Jurkat, Clone E6-1 (cell line): ENCODE measurements around the gene ETV1.

ENCODE experiments used
- DNase-seq: peaks from one replicate; pipeline ENCODE4 v3.0.0-alpha.2; 2011; ENCODE audit warnings: low read depth, low spot score
- H3K4me3 ChIP-seq: 2 replicates; pipeline ENCODE4 v1.5.1; 2011; ENCODE audit warnings: mild to moderate bottlenecking, low read length, control low read depth, moderate library complexity

The ETV1 gene

DNA sequence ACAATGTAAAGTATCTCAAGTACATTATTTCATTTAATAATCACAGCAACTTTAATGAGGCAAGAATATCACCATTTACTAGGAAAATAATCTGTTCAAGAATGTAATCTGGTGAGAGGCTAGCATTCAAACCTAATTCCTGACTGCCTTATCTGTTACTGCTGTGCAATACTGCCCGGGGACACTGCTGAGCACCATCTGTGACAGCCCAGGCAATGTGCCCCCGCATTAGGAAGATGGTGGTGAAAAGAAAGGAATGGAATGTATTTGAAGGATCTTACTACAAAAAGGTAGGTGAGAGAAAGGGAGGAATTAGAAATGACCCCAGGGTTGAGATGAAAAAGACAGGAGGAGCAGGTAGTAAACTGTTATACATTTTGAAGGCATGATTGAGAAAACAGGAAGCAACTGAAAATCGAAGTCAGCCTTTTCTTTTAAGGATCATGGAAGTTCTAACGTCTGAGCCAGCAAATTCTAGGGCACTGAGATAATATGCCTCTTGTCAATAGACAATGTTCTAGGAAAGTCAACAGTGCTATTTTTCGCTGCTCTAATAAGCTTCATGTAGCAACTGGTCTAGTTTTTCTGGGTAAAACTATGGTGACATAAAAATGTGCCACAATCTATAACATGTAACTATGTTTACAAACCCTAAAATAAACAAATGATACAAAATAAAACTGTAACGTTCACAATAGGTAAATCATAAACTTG lies 90.4 kb downstream of the ETV1 start:
- no peak overlapping the region for H3K4me3 ChIP-seq
- no peak for DNase-seq

DNA sequence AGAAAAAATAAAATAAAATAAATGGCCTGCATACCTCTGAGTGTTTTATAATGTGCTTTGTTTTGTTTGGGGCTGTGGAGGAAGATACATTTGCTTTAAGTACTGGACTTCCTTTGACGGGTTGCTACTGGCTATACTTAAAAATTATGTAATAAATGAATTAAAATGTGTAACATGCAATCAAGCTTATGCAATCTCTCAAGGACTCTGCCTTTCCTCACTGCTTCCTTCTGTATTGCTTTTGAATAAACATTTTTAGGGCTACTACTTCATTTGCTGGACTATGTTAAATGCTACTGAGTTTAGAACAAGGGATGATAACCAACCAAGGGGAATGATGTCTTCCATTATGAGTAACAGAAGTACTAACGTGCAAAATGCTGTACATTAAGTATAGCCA lies 91.6 kb downstream of the ETV1 start:
- DNase-seq = no peak
- H3K4me3 ChIP-seq = no peak overlapping the region

DNA sequence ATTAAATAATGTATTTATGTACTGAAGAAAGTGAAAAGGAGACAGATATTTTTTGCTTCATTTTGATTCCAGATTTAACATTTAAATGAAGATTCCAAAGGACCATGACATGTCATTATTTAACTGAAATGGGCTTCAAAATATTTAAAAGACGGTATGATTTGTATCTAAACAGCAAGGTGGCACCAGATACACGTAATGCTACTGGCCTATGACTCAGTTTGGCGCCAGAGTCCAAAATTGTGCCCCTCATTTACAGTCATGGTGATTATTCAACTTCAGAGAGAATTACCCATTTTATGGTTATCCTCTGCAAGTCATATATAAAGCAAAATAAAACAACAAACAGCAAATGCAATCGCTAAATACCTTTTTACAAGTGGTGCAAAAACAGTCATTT lies 94.5 kb downstream of the ETV1 start:
- H3K4me3 ChIP-seq = no peak overlapping the region
- DNase-seq = no peak

DNA sequence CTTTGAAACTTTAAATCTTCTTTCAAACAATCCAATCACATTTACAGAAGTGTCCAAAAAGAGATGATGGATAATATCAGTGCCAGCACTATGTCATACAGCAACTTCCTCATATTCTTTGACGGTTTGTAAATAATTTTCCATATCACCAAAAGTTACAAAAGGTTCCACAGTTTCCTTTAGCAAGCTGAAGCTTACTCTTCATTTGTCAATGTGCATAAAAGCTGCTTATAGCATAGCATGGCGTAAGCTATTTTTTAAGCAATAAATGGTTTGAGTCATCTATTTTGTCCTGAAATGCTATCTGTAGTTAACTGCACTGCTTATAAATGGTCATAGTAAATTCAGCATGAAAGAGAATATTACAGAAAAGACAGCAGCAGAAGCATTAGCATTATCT lies 95.1 kb downstream of the ETV1 start:
- H3K4me3 ChIP-seq = no peak overlapping the region
- no peak for DNase-seq

DNA sequence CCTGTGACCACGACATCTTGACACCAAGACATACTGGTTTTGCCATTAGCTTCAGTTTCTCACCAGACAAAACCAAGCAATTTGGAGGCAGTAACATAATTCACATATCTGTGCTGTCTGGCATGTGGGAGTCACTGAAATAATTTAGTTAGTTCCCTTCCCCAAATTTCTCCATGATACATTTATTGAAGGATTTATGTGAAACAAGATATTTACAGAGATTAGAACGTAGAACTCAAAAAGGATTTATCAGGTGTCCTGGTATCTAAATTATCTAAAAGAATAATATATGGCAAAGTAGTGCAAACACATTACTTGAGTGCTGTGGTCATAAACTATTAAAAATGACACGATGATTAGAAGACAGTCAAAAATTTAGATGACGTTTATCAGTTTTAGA lies 98.7 kb downstream of the ETV1 start:
- no peak overlapping the region for H3K4me3 ChIP-seq

DNA sequence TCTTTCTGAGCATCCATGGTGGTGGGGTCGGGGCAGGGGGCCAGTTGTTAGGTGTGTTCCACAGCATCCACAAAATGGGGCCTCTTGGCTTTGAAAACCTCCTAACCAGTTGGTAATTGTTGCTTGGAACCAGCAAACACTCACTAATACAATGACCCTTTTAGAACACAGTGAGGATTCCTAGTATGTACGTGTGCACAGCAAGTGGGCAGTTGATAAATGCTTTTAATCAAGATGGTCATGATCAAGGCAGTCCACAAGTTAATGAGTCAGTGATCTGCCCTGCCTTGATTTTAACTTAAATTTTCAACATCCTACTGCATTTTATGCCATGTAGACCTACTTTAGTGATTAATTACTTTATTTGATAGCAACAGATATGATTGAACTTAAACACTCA lies 103.1 kb downstream of the ETV1 start:
- no peak for DNase-seq
- no peak overlapping the region for H3K4me3 ChIP-seq

More for the DNA sequence above, 98.7 kb downstream of the ETV1 start:
- no peak for DNase-seq

DNA sequence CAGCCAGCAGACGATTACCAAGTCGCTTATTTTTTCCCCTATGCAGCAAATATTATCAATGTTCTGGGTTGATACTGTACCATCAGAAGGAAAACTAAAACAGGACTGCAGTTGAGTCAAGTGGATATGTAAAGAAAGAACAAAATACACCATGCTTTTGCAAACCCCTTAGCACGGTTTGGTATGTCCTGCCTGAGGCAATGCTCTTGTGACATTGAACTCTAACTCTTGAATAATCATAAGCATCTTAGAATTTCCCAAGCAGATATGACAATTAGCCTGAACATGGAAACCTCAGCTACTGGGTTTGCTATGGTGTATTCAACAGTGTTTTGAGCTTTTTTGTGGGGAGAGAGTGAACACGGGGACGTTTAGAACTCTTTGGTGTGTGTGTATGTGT lies 107.4 kb downstream of the ETV1 start:
- no peak for DNase-seq
- no peak overlapping the region for H3K4me3 ChIP-seq

DNA sequence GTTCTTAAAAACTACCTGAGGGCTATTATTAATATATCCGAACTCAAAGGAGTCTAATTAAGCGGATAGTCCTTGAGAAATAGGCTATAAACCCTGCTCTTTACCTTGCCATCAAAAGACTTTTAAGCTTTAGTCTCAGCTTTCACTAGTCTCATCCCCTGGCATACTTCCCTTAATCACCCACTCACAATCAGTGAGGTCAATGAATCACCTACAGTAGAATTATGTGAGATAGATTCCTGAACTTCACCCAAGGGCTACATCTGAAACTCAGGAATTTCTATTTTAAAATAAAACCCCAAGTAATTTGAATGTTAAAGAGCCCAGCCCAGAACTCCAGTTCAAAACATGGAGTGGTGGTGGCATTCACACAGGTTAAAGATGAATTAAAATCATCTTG lies 108.7 kb downstream of the ETV1 start:
- no peak overlapping the region for H3K4me3 ChIP-seq
- DNase-seq = no peak

DNA sequence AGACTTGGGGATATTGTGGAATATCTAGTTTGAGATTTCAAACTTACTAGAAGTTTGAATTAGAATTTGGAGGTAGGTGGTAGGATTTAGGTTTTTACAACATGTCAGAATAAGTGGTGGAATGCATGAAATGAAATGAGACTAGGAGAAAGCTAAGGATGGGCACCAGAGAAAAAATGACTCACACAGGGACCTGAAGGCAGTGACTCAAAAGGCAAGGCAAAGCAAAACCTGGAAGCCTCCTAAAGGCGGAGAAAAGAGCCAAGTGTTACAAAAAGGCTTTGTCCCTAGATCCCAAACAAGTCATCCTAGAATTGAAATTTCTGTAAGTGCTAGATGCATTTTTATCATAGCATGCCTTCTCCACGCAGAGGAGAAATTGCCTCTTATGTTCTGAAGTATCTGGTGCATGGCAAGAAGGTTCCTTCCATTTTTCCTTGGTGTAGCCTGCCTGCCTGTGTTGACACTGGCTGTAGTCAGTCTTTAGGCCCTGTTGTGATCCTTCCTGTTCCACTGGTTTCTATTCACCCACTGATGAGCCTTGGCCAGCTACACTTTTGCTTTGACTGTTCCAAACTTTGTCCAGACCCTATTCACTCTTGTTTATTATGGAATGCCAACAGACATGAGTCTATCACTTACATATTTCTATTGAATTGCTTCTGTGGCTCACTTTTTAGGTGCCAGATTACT lies 109.3 kb downstream of the ETV1 start:
- DNase-seq = no peak
- H3K4me3 ChIP-seq = no peak overlapping the region

DNA sequence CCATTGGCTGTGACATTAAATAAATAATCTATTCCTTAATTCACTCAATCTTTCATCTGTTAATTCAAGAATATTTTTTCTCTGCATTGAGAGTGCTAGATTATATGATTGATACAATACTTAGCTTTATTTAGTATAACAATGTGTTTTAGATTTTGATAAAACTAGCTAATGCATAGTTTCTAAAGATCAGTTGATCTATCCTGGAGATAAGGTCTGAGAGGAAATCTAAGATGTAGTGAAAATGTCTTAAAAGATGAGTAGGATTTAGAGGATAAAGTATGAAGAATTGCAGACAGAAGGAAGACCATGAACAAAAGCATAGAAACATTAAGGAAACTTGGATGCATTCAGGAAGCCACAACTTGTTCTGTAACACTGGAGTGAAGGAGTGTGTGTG lies 110.3 kb downstream of the ETV1 start:
- H3K4me3 ChIP-seq = no peak overlapping the region
- no peak for DNase-seq

DNA sequence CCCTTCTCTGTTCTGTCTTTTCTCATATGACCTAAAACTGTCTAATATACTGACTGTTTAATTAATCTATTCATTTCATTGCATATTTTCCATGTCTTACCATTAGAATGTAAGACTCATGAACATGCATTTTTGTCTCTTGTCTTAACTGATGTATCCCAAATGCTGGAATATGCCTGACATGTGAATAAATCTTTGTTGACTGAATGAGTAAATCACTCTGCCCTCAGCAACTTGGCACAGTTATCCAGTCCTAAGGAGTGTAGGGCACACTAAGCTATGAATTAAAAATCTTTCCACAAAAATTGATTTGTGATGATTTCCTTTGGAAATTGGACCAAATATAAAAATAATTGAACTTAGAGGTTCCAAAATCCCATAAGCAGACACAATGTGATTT lies 111.3 kb downstream of the ETV1 start:
- no peak overlapping the region for H3K4me3 ChIP-seq
- DNase-seq = no peak

DNA sequence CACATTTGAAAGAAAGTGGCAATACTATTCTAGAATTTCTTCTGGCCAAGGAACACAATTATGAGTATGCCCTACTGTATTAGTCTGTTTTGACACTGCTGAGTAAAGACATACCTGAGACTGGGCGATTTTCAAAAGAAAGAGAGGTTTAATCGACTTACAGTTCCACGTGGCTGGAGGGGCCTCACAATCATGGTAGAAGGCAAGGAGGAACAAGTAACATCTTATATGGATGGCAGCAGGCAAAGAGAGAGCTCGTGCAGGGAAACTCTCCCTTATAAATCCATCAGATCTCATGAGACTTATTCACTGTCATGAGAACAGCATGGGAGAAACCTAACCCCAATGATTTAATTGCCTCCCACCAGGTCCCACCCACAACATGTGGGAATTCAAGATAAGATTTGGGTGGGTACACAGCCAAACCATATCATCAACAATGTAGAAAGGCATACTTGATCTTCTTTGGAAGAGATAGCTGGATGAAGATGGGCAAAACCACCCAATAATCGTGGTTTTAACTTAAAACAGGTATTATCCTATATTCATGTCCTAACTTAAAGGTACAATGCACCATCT lies 113.9 kb downstream of the ETV1 start:
- no peak for DNase-seq
- H3K4me3 ChIP-seq = no peak overlapping the region

DNA sequence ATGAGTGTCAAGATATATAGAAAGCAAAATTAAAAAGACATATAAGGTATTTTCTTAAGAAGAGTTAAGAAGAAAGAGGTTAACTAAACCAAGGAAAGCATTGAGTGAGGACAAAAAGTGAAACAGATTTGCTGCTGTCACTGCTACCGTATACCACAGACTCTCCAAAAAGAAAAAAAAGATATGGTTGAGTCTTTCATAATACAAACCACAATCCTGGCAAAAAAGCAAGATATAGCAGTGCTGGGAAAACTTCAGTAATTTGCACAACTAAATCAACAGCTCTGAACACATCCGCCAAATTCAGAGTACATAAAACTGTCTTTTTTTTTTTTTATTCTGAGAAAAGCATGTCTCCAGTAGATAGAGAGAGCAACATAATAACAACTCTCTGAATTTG lies 114.7 kb downstream of the ETV1 start:
- DNase-seq = peak; percentile 22
- no peak overlapping the region for H3K4me3 ChIP-seq

DNA sequence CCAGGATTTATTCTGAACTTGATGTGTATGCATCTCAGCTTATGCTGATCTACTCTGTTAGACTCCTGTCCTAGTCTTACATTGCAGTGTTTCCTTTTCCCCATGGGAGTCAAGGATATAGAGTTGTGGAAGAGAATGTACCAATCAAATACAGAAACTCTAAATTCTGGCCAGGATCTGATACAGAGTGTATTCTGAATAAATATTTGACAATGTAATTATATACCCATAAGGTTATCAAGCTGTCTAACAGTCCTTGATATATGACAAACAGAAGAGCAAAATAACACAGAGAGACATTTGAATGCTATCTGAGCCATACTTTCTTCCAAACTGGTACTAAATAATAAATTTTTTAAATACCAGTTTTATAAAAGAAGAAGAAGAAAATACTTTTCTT lies 116.8 kb downstream of the ETV1 start:
- no peak for DNase-seq
- no peak overlapping the region for H3K4me3 ChIP-seq

DNA sequence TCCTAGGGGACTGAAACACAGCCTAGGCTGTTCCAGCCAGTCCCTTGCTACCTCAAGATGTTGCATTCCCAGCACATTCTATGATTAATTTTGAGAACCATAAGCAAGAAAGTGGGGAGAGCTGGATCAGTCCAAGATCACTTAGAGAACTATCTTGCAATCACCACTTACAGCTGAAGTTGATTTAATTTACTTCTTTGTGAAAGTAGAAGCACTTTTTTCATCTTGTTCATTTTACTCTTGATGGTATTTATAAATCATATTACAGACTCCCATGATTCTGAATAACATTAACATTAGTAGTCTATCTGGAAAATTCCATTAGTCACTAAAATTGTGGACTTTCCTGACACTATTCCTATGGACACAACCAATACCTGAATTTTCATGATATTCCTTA lies 118.5 kb downstream of the ETV1 start:
- DNase-seq = no peak
- no peak overlapping the region for H3K4me3 ChIP-seq

DNA sequence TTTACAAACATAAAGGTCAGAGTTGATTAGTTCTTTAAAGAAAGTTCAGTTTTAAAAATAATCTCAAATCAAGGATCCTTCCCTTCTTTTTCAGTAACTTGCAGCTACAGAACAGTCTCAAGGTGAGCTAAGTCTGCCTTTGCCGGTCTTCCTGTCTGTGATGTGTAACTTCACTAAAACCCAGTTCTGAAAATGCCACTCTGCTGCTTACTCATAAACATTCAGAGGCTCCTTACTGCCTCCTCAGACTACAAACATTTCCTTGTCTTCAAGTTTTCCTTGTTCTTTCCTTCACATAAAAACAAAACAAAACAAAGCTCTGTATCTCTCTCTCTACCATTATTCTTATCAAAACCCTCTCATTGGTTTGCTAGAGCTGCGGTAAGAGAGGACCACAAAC lies 128.7 kb downstream of the ETV1 start:
- H3K4me3 ChIP-seq = no peak overlapping the region
- DNase-seq = no peak

DNA sequence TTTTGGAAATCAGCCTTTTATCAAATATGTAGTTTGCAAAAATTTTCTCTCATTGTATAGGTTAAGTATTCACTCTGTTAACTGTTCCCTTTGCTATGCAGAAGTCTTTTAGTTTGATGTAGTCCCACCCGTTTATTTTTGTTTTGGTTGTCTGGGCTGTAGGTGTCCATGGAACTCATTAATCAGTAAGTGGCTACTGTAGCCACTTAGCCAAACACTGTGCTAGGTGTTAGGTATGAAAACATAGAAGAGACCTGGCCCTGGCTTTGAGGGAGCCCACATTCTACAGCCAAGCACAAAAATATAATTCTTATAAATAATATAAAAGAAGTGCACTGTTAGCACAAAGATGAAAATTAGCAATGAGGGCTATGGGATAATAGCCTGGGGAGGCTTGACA lies 133.5 kb downstream of the ETV1 start:
- no peak for DNase-seq
- no peak overlapping the region for H3K4me3 ChIP-seq

DNA sequence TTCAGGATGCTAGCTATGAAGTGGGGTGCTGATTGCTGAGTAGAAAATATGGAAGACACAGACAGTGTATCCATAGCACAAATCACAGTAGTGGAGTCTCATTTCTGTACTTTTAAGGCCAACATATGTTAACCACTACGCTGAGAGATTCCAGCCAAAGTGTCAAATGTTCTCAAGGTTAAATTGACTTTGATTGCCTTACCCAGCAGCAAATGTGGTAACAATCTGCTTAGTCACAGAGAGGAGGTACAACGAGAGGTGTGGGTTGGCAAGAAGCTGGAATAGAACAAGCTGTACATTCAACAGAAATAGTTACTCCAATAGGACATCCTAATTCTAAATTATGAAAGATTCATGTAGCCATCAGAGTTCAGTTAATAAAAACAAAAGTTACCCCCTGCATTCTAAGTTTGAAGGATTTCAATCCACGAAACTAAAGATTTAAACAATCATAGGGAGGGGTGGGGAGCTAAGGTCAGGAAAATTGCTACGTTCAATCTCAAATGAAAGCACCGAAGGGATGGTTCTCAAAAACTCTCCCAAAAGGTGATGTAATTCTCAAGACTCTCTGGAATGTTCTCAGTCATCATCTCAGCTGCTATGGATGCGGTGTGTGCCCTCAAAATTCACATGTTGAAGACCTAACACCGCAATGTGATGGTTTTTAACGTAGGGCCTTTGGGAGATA lies 137.0 kb downstream of the ETV1 start:
- H3K4me3 ChIP-seq = no peak overlapping the region
- no peak for DNase-seq

DNA sequence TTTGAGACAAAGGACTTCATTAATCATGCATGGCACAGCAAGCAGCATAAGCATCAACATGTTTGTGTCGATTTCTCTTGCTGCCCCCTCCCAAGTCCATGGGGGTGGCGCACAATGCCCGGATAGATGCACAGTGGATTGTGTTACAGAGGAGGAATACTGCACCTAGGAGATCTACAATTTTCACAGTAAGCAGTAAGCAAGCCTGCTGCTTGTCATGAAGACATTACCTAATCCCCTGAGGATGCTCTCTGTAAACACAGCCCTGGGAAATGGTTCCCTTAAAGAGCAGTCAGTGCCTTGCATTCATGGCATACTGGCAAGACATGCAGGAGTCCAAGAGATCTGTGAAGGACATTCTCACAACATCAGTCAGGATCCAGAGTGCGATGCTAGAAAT lies 137.7 kb downstream of the ETV1 start:
- no peak overlapping the region for H3K4me3 ChIP-seq
- no peak for DNase-seq

DNA sequence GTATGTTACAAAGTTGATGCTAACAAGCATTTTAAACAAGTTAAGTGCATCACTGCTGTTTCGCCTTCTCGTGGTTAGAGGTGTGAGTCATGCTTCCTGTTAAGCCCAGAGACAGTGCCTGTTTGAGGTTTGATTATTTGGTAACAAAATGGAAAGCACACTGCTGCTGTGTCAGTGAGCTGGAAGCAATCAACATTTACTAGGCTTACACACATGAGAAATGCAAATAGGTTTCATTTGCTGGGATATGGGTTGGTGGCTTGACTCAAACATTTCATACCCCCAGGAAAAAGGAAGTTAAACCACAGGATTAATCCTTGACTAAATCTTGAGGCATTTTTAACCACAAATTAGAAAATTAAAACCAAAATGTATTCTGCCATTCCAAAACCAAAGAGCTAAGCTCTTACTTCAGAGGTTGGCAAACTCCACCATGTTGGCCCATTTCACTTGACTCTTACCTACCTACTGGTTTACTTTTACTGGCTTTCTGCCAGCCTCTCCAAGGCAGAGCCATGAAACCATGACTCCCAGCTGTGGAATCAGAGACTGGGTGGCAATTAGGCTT lies 139.2 kb downstream of the ETV1 start:
- DNase-seq = peak; percentile 93
- H3K4me3 ChIP-seq = no peak overlapping the region
